T-helper 1 cell (primary cell): ENCODE data around the gene SENP8.

Source experiments
- DNase-seq, 5 donors: peaks; one replicate each; pipeline ENCODE4 v3.0.0-alpha.2; 2012 to 2020

Gene SENP8

GRCh38 chr15:72176159-72176558 is 58.0 kb downstream of the SENP8 start:
- no peak for DNase-seq

GRCh38 chr15:72176743-72177142 is 58.5 kb downstream of the SENP8 start:
- no peak for DNase-seq

GRCh38 chr15:72178976-72179585 is 60.9 kb downstream of the SENP8 start:
- no peak for DNase-seq

- DNase-seq: no peak
These were observed 61.9 kb downstream of the SENP8 start for GRCh38 chr15:72179950-72180581.

- no peak for DNase-seq
These were observed 62.6 kb downstream of the SENP8 start for GRCh38 chr15:72180761-72181324.

GRCh38 chr15:72182244-72182643 is 64.0 kb downstream of the SENP8 start:
- DNase-seq: no peak

GRCh38 chr15:72182673-72183072 is 64.5 kb downstream of the SENP8 start:
- no peak for DNase-seq

- no peak for DNase-seq
These were observed 65.6 kb downstream of the SENP8 start for GRCh38 chr15:72183781-72184164.

- DNase-seq: no peak
These were observed 66.1 kb downstream of the SENP8 start for GRCh38 chr15:72184165-72184811.

- DNase-seq: no peak
These were observed 71.2 kb downstream of the SENP8 start for GRCh38 chr15:72189250-72189902.

GRCh38 chr15:72192416-72192815 is 74.2 kb downstream of the SENP8 start:
- DNase-seq: no peak
